ENCODE data around the gene PTPRN. TPM values are rescaled to one million over a fixed set of nuclear protein-coding genes. Genes with fewer than 3 reads are reported as not detected.

Gene PTPRN
- total and polyA plus RNA-seq, 2 donors (not counting 3 experiments of a cell fraction or from before 2014, with no cell fraction given), result not detected

DNA sequence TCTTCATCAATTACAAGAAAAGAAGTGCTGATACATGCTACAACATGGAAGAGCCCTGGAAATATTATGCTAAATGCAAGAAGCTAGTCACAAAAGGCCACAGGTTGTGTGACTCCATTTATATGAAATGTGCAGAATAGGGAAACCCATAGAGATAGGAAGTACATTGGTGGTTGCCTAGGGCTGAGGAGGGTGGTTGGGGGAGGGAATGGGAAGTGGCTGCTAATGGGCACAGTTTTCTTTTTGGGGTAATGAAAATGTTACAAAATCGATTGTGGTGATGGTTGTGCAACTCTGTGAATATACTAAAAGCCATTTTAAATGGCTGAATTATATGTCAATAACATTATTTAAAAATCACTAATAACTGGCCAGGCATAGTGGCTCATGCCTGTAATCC, 47.6 kb upstream of the PTPRN start:
- no peak for DNase-seq (ENCODE audit: low read depth, low spot score)
- dilution Hi-C loops (cut with MboI; ENCODE audit: extremely low pct_ligation_motif_present, low sequenced_read_pairs), result no loop called here
- Histone ChIP-seq H3K9ac (replicated peaks; ENCODE audit: extremely low read depth, insufficient read depth, low read length) (no peak overlapping the region), H4K20me1 (replicated peaks; ENCODE audit: control insufficient read depth, extremely low read depth, insufficient read depth, low read length) (no peaks in the 10 kb centered on the region), H3K27me3 (ENCODE audit: control insufficient read depth in 2 of 2, insufficient read depth in 2 of 2, low read length in 2 of 2) (peaks cover 27 to 28% of the 10 kb centered on the region in 2 experiments), H3K27ac (ENCODE audit: insufficient read depth, low read depth, low read length) (no peak overlapping the region), H3K36me3 (ENCODE audit: control insufficient read depth in 2 of 2, extremely low read depth in 1 of 2, insufficient read depth in 2 of 2, low read length in 2 of 2) (no peaks in the 10 kb centered on the region), H3K9me3 (replicated peaks; ENCODE audit: control insufficient read depth, insufficient read depth, low read length) (no peaks in the 10 kb centered on the region), H3K4me2 (ENCODE audit: insufficient read depth, low read length) (no peak overlapping the region), H3K4me3 (replicated peaks in 1 of 3; ENCODE audit: insufficient read depth in 1 of 3, low read depth in 1 of 3, low read length in 3 of 3) (no peak overlapping the region), H2AFZ (ENCODE audit: low read depth, low read length) (no peak overlapping the region), H3K4me1 (ENCODE audit: control insufficient read depth, extremely low read depth, insufficient read depth, low read length) (no peaks in the 10 kb centered on the region), H3K79me2 (ENCODE audit: control insufficient read depth, insufficient read depth, low read length) (no peaks in the 10 kb centered on the region), H3K9me1 (replicated peaks; ENCODE audit: control insufficient read depth, extremely low read depth, insufficient read depth, low read length) (no peaks in the 10 kb centered on the region)
- CTCF ChIA-PET, result no interaction called here
- no peak for FAIRE-seq
- TF ChIP-seq, protein P1, sequence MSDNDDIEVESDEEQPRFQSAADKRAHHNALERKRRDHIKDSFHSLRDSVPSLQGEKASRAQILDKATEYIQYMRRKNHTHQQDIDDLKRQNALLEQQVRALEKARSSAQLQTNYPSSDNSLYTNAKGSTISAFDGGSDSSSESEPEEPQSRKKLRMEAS (IDR thresholded peaks at IDR 0.05; ENCODE audit: insufficient read depth, insufficient read length), result no peak
- TF ChIP-seq POLR2AphosphoS5 (IDR thresholded peaks at IDR 0.05; ENCODE audit: insufficient read depth, low read depth, low read length), result no peak
- no peak for TF ChIP-seq CTCF (IDR thresholded peaks at IDR 0.05; ENCODE audit: extremely low read depth in 1 of 2, insufficient read depth in 1 of 2, low read depth in 1 of 2, low read length in 2 of 2)
- no peak for TF ChIP-seq JUN (IDR thresholded peaks at IDR 0.05; ENCODE audit: borderline replicate concordance, insufficient read depth, insufficient read length, low read depth)
- TF ChIP-seq GATA2 (IDR thresholded peaks at IDR 0.05; ENCODE audit: insufficient read depth, insufficient read length, low read depth, low read length), result no peak
- no peak for TF ChIP-seq POLR2A (IDR thresholded peaks at IDR 0.05; ENCODE audit: low read depth, low read length)
- no peak for TF ChIP-seq MYC (IDR thresholded peaks at IDR 0.05; ENCODE audit: low read depth, low read length)
- intact Hi-C loops (cut with micrococcal nuclease), result no loop called here
- BruUV-seq (replicated peaks), result no TSS peak
- POLR2A ChIA-PET, result interaction anchor here (0.7 kb wide), 1 partner anchor 180 kb away, joined by 3 read pairs; the partner anchor contains the start of gene CNPPD1

Data from endothelial cell of umbilical vein (primary cell).